COLO668 (cell line): ENCODE results near the gene NPIPA1.
"Not testable (repeated sequence)": the region's sequence is repeated elsewhere in the genome, so short reads cannot be mapped to it uniquely, and the experiment has no call there.

Experiments used
- DNase-seq: peaks from one replicate; lab custom pipeline; 2025; ENCODE audit not compliant: unreplicated experiment; lab: John Stamatoyannopoulos, UW

Gene NPIPA1

GRCh38 chr16:14930246-14930645, 7.0 kb upstream of the NPIPA1 start:
- DNase-seq, result not testable (repeated sequence)

- not testable (repeated sequence) for DNase-seq
Observed at GRCh38 chr16:14930971-14931370, 6.3 kb upstream of the NPIPA1 start.

GRCh38 chr16:14932581-14933375, 4.5 kb upstream of the NPIPA1 start:
- DNase-seq, result not testable (repeated sequence)

- DNase-seq, result not testable (repeated sequence)
Observed at GRCh38 chr16:14937994-14938393, 751 bp downstream of the NPIPA1 start.

GRCh38 chr16:14942686-14943085, 5.4 kb downstream of the NPIPA1 start:
- not testable (repeated sequence) for DNase-seq

GRCh38 chr16:14955546-14956231, 18.4 kb downstream of the NPIPA1 start:
- no peak for DNase-seq

GRCh38 chr16:14957576-14958322, 20.5 kb downstream of the NPIPA1 start:
- DNase-seq, result no peak

GRCh38 chr16:14958323-14958600, 21.0 kb downstream of the NPIPA1 start:
- DNase-seq, result no peak

GRCh38 chr16:14958970-14959369, 21.7 kb downstream of the NPIPA1 start:
- no peak for DNase-seq

- DNase-seq, result no peak
Observed at GRCh38 chr16:14961405-14962186, 24.4 kb downstream of the NPIPA1 start.

GRCh38 chr16:14963281-14964173, 26.3 kb downstream of the NPIPA1 start:
- DNase-seq, result no peak

GRCh38 chr16:14965328-14965727, 28.1 kb downstream of the NPIPA1 start:
- no peak for DNase-seq

- DNase-seq, result not testable (repeated sequence)
Observed at GRCh38 chr16:14969795-14970194, 32.6 kb downstream of the NPIPA1 start.

GRCh38 chr16:14971621-14972228, 34.5 kb downstream of the NPIPA1 start:
- DNase-seq, result not testable (repeated sequence)

GRCh38 chr16:14973785-14974322, 36.6 kb downstream of the NPIPA1 start:
- not testable (repeated sequence) for DNase-seq

GRCh38 chr16:14974331-14974655, 37.0 kb downstream of the NPIPA1 start:
- DNase-seq, result not testable (repeated sequence)

- DNase-seq, result peak; percentile 99
Observed at GRCh38 chr16:14974656-14975417, 37.6 kb downstream of the NPIPA1 start, which contains the start of gene PDXDC1. TSS of gene PDXDC1 (plus strand) at chr16:14975026. CDS start at chr16:14975200, 174 bp downstream.

GRCh38 chr16:14975418-14976194, 38.4 kb downstream of the NPIPA1 start:
- DNase-seq, result peak; percentile 59
